NT2/D1 (cell line): ENCODE results near the gene LRRN3.

Experiments used
- DNase-seq: peaks from one replicate; pipeline ENCODE4 v3.0.0-alpha.2; 2011; ENCODE audit warnings: low read depth, low spot score
- H3K27me3 ChIP-seq: 2 replicates; pipeline ENCODE4 v1.6.0; 2011; ENCODE audit warnings: mild to moderate bottlenecking; ENCODE audit not compliant: insufficient read length, insufficient read depth
- H3K36me3 ChIP-seq: 2 replicates; pipeline ENCODE4 v1.6.1; 2011; ENCODE audit warnings: mild to moderate bottlenecking, low read length, mixed read lengths; ENCODE audit not compliant: insufficient read depth, insufficient read length
- H3K4me1 ChIP-seq: 2 replicates; pipeline ENCODE4 v1.5.1; 2011; ENCODE audit not compliant: insufficient read depth, insufficient read length
- H3K4me3 ChIP-seq: 2 replicates; pipeline ENCODE4 v1.5.1; 2011; ENCODE audit warnings: low read depth; ENCODE audit not compliant: insufficient read length
- H3K9ac ChIP-seq: 2 replicates; pipeline ENCODE4 v1.6.0; 2011; ENCODE audit warnings: low read depth; ENCODE audit not compliant: insufficient read length
- H3K9me3 ChIP-seq: 2 replicates; pipeline ENCODE4 v1.5.1; 2011; ENCODE audit warnings: mild to moderate bottlenecking, low read length; ENCODE audit not compliant: insufficient read depth
- SUZ12 ChIP-seq: IDR thresholded peaks from 2 replicates; pipeline ENCODE4 v1.6.1; 2011; ENCODE audit not compliant: insufficient read length, insufficient read depth; ENCODE audit errors: extremely low read depth
- YY1 ChIP-seq: IDR thresholded peaks from 2 replicates; pipeline ENCODE4 v1.6.1; 2011; ENCODE audit not compliant: insufficient read length, insufficient read depth
- ZNF274 ChIP-seq: IDR thresholded peaks from 2 replicates; pipeline ENCODE4 v1.6.1; 2011; ENCODE audit warnings: mild to moderate bottlenecking, low read depth, low read length

The LRRN3 gene

GRCh38 chr7:111168182-111168581, 77.3 kb downstream of the LRRN3 start:
- no peak for TF ChIP-seq ZNF274
- no peak for TF ChIP-seq SUZ12
- TF ChIP-seq YY1: no peak
- no peak for DNase-seq
- Histone ChIP-seq H3K4me1 (no peaks in the 10 kb centered on the region), H3K9ac (no peak overlapping the region), H3K4me3 (no peak overlapping the region), H3K27me3 (no peaks in the 10 kb centered on the region), H3K36me3 (no peaks in the 10 kb centered on the region), H3K9me3 (no peaks in the 10 kb centered on the region)

GRCh38 chr7:111172564-111173257, 81.8 kb downstream of the LRRN3 start:
- H3K4me1 ChIP-seq: no peaks in the 10 kb centered on the region
- TF ChIP-seq YY1 (no peak), SUZ12 (no peak), ZNF274 (no peak)
- H3K9me3 ChIP-seq: no peaks in the 10 kb centered on the region
- no peaks in the 10 kb centered on the region for H3K36me3 ChIP-seq
- no peak for DNase-seq
- no peaks in the 10 kb centered on the region for H3K27me3 ChIP-seq
- no peak overlapping the region for H3K9ac ChIP-seq
- H3K4me3 ChIP-seq: no peak overlapping the region

- no peak for TF ChIP-seq SUZ12
- no peak for TF ChIP-seq YY1
- TF ChIP-seq ZNF274: no peak
- Histone ChIP-seq H3K36me3 (no peaks in the 10 kb centered on the region), H3K4me1 (no peaks in the 10 kb centered on the region), H3K27me3 (no peaks in the 10 kb centered on the region), H3K9me3 (no peaks in the 10 kb centered on the region), H3K4me3 (no peak overlapping the region), H3K9ac (no peak overlapping the region)
- DNase-seq: no peak
Observed at GRCh38 chr7:111173528-111173927, 82.6 kb downstream of the LRRN3 start.

GRCh38 chr7:111173990-111174389, 83.1 kb downstream of the LRRN3 start:
- DNase-seq: no peak
- H3K9me3 ChIP-seq: no peaks in the 10 kb centered on the region
- H3K4me3 ChIP-seq: no peak overlapping the region
- no peak overlapping the region for H3K9ac ChIP-seq
- no peaks in the 10 kb centered on the region for H3K27me3 ChIP-seq
- no peaks in the 10 kb centered on the region for H3K36me3 ChIP-seq
- no peak for TF ChIP-seq ZNF274
- TF ChIP-seq YY1: no peak
- no peak for TF ChIP-seq SUZ12
- H3K4me1 ChIP-seq: no peaks in the 10 kb centered on the region

- no peaks in the 10 kb centered on the region for H3K9me3 ChIP-seq
- H3K4me3 ChIP-seq: no peak overlapping the region
- H3K9ac ChIP-seq: no peak overlapping the region
- no peak for TF ChIP-seq ZNF274
- no peak for TF ChIP-seq YY1
- TF ChIP-seq SUZ12: no peak
- no peaks in the 10 kb centered on the region for H3K4me1 ChIP-seq
- DNase-seq: no peak
- no peaks in the 10 kb centered on the region for H3K36me3 ChIP-seq
- no peaks in the 10 kb centered on the region for H3K27me3 ChIP-seq
Observed at GRCh38 chr7:111174510-111174909, 83.6 kb downstream of the LRRN3 start.
